Epithelial cell of prostate (primary cell): ENCODE measurements around the gene PTPRO.

Experiments used
- DNase-seq: peaks from one replicate; pipeline ENCODE4 v3.0.0-alpha.2; 2011; ENCODE audit warnings: low read depth, low spot score
- H3K27ac ChIP-seq: fragments of 450-650 bp; 2 replicates; pipeline ENCODE4 v1.5.1; 2017; ENCODE audit warnings: mild to moderate bottlenecking

The PTPRO gene

GRCh38 chr12:15546102-15546701 is 223.9 kb downstream of the PTPRO start:
- no peak for DNase-seq
- H3K27ac ChIP-seq: no peak overlapping the region

- H3K27ac ChIP-seq: no peak overlapping the region
- no peak for DNase-seq
Observed at GRCh38 chr12:15547063-15547462, 224.8 kb downstream of the PTPRO start.

DNA sequence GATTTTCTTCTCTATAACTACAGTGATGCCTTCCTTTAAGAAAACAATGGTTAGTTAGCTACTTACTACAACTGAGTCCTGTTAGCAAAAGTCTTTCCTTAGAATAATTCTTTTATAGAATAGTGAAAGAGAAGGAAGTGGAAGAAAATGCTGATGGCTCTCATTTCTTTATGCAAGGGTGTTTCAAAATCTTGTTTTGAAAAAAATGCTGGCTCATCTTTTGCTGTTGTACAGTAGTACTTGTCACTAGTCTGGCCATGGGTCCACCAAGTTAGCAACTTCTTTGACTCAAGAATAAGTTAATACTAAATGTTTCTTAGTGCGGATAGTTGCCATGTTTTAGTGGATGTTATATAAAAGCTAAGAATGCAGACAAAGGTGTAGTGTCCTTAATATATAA is 225.4 kb downstream of the PTPRO start:
- H3K27ac ChIP-seq: no peak overlapping the region
- DNase-seq: no peak

- H3K27ac ChIP-seq: no peak overlapping the region
- DNase-seq: no peak
Observed at GRCh38 chr12:15550793-15551192, 228.5 kb downstream of the PTPRO start.

DNA sequence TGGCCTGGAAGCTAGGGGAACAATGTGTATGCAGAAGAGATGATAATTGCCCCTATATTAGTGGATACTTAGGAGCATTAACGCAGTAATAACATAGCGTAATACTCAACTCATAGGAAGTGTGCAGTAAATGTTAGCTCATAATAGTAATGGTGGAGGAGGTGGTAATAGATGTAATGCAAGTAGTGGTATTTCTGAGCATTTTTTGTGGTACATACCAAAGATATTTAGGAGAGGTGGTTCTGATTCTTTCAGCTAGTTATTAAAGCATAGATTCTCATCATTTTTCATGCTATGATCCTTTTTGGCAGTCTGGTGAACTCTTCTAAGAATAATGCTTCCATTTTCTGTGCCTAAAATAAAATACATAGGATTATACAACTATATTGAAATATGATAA is 233.1 kb downstream of the PTPRO start:
- no peak for DNase-seq
- H3K27ac ChIP-seq: no peak overlapping the region

DNA sequence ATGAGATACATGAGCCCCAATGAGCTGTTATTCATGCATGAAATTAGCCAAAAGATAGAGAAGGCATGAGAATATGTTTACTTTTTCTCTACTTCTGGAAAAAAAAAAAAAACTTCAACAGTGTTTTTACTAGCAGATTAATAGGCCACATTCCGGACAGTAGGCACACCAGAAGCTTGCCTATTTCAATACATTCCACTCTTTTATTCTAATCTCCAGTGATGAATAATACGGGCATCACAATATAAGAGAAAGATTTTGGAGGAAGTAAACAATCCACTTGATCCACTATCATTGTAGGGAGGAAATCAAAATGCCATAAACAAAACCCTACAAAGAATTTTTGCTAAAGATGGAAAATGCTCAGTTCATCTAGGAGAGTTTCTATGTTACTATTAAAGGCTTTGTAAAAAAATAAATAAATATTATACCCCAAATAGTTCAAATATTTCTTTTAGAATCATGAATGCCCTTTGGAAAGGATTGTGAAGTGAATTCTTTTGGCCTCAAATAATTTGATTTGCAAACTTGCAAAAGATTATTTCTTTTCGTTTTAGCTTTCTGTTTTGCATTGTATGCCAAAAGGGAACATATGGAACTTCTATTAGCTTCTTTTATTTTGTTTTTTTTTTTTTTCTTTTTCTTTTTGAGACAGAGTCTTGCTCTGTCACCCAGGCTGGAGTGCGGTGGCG is 234.2 kb downstream of the PTPRO start:
- DNase-seq: no peak
- H3K27ac ChIP-seq: no peak overlapping the region

DNA sequence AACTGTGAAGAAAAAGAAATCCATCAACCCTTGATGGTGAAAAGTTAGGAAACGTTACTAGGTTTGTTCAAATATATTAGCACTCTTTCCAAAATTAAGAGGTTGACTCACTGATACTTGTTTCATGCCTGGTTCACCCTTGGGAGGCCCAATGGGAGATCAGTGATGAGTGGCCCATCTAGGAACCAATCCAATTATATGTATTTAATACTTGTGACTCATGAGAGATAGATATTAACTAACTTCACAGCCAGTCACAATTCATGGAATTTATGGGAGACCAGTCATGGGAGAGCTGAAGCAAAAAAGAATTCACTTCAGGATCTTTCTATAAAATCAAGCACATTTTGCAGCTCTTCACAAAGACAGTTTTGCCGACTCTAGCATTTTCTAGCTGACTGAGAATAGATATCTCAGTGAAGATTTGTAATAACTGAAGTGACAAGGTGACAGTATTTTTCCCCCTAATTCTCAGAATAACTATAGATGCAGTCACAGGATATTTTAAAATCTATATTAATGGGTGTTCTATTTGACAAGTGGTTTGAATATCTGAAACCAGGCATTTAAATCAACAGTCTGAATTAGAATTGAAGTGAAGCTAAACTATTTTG is 236.7 kb downstream of the PTPRO start:
- H3K27ac ChIP-seq: no peak overlapping the region
- peak; percentile 40 for DNase-seq

DNA sequence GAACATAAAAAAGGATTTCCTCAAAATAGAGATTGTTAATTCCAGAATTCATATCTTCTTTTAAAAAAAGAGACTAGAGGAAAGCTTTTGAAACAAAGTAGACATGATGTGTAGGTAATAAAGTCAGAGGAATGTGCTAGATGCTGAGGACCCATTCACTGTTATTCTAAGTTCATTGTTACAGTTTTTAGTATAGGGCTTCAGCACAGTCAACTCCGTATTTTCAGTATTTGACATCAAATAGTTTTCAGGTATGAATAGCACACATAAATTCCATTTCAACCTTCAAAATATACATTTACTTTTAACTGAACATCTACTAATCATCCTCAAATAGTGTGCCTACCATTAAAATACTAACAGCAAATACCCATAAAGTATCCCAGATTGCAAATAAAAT is 239.1 kb downstream of the PTPRO start:
- no peak overlapping the region for H3K27ac ChIP-seq
- no peak for DNase-seq

DNA sequence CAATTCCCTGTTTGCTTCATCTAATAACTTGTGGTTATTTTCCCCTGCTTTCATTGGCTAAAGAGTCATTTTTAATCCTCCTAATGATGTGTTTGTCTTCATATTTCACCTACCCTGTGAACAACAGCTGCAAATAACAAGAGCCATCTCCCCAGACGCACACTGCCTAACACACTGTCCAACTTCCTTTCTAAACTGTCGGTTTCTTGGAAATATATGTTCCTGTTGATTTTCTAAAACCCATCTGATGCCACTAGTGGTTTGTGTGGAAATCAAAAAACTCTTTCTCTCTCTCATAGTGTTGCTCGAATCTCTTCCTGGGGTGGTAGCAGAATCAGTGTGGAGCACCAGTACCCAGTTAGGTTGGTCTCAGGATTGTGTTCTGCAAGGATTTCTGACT is 240.0 kb downstream of the PTPRO start:
- DNase-seq: no peak
- H3K27ac ChIP-seq: no peak overlapping the region

GRCh38 chr12:15563663-15564062 is 241.4 kb downstream of the PTPRO start:
- peak; percentile 12 for DNase-seq
- H3K27ac ChIP-seq: peak overlapping the region; percentile 27

DNA sequence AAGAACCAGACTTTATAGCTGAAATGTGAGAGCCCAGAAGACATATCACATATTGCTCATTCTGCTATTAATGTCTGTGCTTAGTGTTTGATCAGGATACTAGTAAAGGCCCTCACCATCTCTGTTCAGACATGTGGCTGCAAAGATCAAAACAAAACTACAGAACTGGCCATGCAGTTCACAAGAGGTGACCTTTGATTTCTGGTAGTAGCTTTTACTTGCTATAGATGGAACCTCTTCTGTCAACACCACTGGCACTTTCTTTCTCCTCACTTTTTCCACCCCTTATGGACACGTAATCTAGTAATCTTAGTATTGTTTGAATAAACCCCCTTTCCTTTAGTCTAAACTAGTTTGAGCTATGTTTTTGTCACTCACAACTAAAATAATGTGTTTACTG is 252.0 kb downstream of the PTPRO start:
- H3K27ac ChIP-seq: no peak overlapping the region
- no peak for DNase-seq

- H3K27ac ChIP-seq: no peak overlapping the region
- DNase-seq: no peak
Observed at GRCh38 chr12:15575671-15576541, 253.6 kb downstream of the PTPRO start.

- H3K27ac ChIP-seq: no peak overlapping the region
- no peak for DNase-seq
Observed at GRCh38 chr12:15580431-15580830, 258.1 kb downstream of the PTPRO start.

GRCh38 chr12:15581006-15581405 is 258.7 kb downstream of the PTPRO start:
- DNase-seq: no peak
- no peak overlapping the region for H3K27ac ChIP-seq

- no peak for DNase-seq
- H3K27ac ChIP-seq: no peak overlapping the region
Observed at GRCh38 chr12:15583804-15584203, 261.5 kb downstream of the PTPRO start.

GRCh38 chr12:15584366-15585041 is 262.2 kb downstream of the PTPRO start:
- no peak overlapping the region for H3K27ac ChIP-seq
- DNase-seq: no peak

DNA sequence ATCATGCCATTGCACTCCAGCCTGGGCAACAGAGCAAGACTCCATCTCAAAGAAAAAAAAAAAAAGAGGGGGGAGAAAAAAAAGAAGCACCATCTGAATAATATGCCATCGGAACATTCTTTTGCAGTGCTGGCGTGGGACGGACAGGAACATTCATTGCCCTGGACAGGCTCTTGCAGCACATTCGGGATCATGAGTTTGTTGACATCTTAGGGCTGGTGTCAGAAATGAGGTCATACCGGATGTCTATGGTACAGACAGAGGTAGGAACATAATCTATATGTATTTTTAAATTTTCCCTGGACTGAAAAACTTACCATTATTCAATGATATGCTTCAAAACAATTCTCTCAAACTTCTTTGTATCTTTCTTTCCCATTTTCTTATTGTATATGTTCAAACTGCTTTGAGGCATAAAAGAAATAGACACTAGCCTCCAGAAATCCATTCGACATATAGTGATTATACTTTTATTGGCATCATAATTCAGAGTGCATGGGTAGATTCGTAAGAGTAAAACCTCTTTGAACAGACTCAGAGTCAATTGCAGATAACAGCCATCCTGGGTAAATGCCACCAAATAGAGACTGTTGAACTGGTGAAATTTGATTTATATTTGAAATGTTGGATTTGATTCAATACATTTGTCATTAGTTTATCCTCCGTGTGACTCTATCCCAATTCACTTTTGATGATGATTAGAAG is 267.2 kb downstream of the PTPRO start:
- no peak for DNase-seq
- H3K27ac ChIP-seq: no peak overlapping the region

DNA sequence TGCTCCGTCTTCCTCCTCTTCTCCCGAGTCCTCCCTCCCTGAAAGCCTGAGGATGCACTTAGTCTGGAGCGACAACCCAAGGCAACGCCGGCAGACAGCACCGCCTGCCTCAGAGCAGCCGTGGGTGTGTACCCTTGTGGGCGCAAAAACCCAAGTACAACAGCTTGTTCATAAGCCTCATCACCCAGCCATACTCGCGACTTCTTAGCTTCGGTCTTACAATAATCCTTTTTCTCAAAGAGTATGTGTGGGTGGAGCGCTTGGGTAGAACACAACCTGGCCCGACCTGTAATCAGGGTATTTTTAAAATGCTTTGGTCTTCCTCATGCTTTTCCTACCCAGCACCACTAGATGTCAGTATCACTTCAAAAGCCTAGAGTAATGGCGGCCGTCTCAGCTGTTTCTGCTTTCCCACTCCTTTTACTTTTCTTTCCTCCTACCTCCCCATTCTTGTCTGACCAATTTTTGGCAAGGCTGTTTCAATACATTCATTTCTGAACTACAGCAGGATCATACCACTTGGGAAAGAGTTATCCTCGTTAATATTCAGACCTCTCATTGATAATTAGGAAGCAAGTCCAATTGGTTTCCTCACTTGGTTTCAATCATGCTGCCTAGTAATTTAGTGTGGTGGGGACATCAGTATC is 268.0 kb downstream of the PTPRO start:
- DNase-seq: no peak
- H3K27ac ChIP-seq: no peak overlapping the region

- no peak for DNase-seq
- H3K27ac ChIP-seq: no peak overlapping the region
Observed at GRCh38 chr12:15591811-15592210, 269.5 kb downstream of the PTPRO start.
